Trophoblast cell (in vitro differentiated cells and primary cell): ENCODE measurements around the gene ZC3H7B.

Source experiments
- DNase-seq, 2 donors: peaks; one replicate each; pipeline ENCODE4 v3.0.0-alpha.2; 2016
- H2AFZ ChIP-seq: 2 replicates; pipeline ENCODE4 v1.6.1; 2013; ENCODE audit warnings: low read length, moderate library complexity, mild to moderate bottlenecking; ENCODE audit not compliant: insufficient read depth, poor library complexity
- H2AK5ac ChIP-seq: 2 replicates; pipeline ENCODE4 v1.6.1; 2013; ENCODE audit warnings: mild to moderate bottlenecking, low read length
- H2BK120ac ChIP-seq: 2 replicates; pipeline ENCODE4 v1.6.1; 2013; ENCODE audit warnings: low read length, mild to moderate bottlenecking, moderate library complexity; ENCODE audit not compliant: insufficient read depth, poor library complexity
- H2BK12ac ChIP-seq: 2 replicates; pipeline ENCODE4 v1.6.1; 2013; ENCODE audit warnings: mild to moderate bottlenecking, low read length, moderate library complexity
- H2BK5ac ChIP-seq: 2 replicates; pipeline ENCODE4 v1.6.1; 2013; ENCODE audit warnings: low read length, low read depth, moderate library complexity, mild to moderate bottlenecking; ENCODE audit not compliant: poor library complexity
- H3K14ac ChIP-seq: 2 replicates; pipeline ENCODE4 v1.6.1; 2013; ENCODE audit warnings: mild to moderate bottlenecking, low read length
- H3K18ac ChIP-seq: 2 replicates; pipeline ENCODE4 v1.6.1; 2013; ENCODE audit warnings: mild to moderate bottlenecking, low read length
- H3K23ac ChIP-seq: 2 replicates; pipeline ENCODE4 v1.6.1; 2013; ENCODE audit warnings: low read length
- H3K27ac ChIP-seq: 2 replicates; pipeline ENCODE4 v1.5.1; 2013; ENCODE audit warnings: low read depth, mild to moderate bottlenecking, inconsistent platforms, low read length, moderate library complexity
- H3K27me3 ChIP-seq: 2 replicates; pipeline ENCODE4 v1.6.1; 2013; ENCODE audit warnings: inconsistent platforms, mild to moderate bottlenecking, low read length, moderate library complexity; ENCODE audit not compliant: insufficient read depth
- H3K36me3 ChIP-seq, 2 experiments: 1 replicate in 1 of 2; 2 replicates in 1 of 2; pipeline ENCODE4 v1.6.1; 2013; ENCODE audit warnings: low read length in 2 of 2, mild to moderate bottlenecking in 2 of 2, moderate library complexity in 1 of 2; ENCODE audit not compliant: insufficient read depth in 2 of 2, control insufficient read depth in 1 of 2
- H3K4ac ChIP-seq: 2 replicates; pipeline ENCODE4 v1.6.1; 2013; ENCODE audit warnings: low read depth, mild to moderate bottlenecking, low read length, moderate library complexity
- H3K4me1 ChIP-seq, 2 experiments: 1 replicate in 1 of 2; 2 replicates in 1 of 2; pipeline ENCODE4 v1.6.1; 2013; ENCODE audit warnings: low read length in 2 of 2, mild to moderate bottlenecking in 2 of 2, moderate library complexity in 1 of 2; ENCODE audit not compliant: insufficient read depth in 2 of 2, control insufficient read depth in 1 of 2
- H3K4me2 ChIP-seq: 2 replicates; pipeline ENCODE4 v1.6.1; 2013; ENCODE audit warnings: inconsistent platforms, mild to moderate bottlenecking, low read length, moderate library complexity
- H3K4me3 ChIP-seq: 2 replicates; pipeline ENCODE4 v1.5.1; 2013; ENCODE audit warnings: mild to moderate bottlenecking, low read depth, low read length, inconsistent platforms
- H3K79me1 ChIP-seq: one replicate; pipeline ENCODE4 v1.6.1; 2013; ENCODE audit warnings: low read length
- H3K79me2 ChIP-seq: 2 replicates; pipeline ENCODE4 v1.6.1; 2013; ENCODE audit warnings: low read length, mild to moderate bottlenecking; ENCODE audit not compliant: control insufficient read depth, insufficient read depth, poor library complexity
- H3K9ac ChIP-seq: 2 replicates; pipeline ENCODE4 v1.6.1; 2013; ENCODE audit warnings: mild to moderate bottlenecking, low read length
- H3K9me3 ChIP-seq: 2 replicates; pipeline ENCODE4 v1.6.1; 2013; ENCODE audit warnings: low read depth, mild to moderate bottlenecking, control low read depth, inconsistent platforms, low read length; ENCODE audit not compliant: insufficient read depth
- H4K12ac ChIP-seq: 2 replicates; pipeline ENCODE4 v1.6.1; 2013; ENCODE audit warnings: low read depth, mild to moderate bottlenecking, low read length, moderate library complexity
- H4K8ac ChIP-seq: 2 replicates; pipeline ENCODE4 v1.6.1; 2013; ENCODE audit warnings: low read depth, mild to moderate bottlenecking, low read length, moderate library complexity
- H4K91ac ChIP-seq: one replicate; pipeline ENCODE4 v1.6.1; 2013; ENCODE audit warnings: low read depth, mild to moderate bottlenecking, low read length, moderate library complexity
- WGBS: extraction: QIAGEN DNeasy Blood & Tissue Kit; methylation state at CpG from one replicate; pipeline ENCODE4 v1.1.7; 2013; ENCODE audit warnings: missing lambda C conversion rate; ENCODE audit not compliant: insufficient read length, insufficient coverage; ENCODE audit errors: extremely low coverage; 5-methylcytosine and 5-hydroxymethylcytosine counted together

Gene ZC3H7B

GRCh38 chr22:41334951-41335635, 33.8 kb downstream of the ZC3H7B start:
- no peak overlapping the region for H3K27ac ChIP-seq
- no peak overlapping the region for H4K8ac ChIP-seq
- H3K9ac ChIP-seq, result no peak overlapping the region
- peaks cover 0 to 3% of the 10 kb centered on the region in 2 experiments for H3K4me1 ChIP-seq
- no peak for DNase-seq
- H3K4me3 ChIP-seq, result no peak overlapping the region
- H3K79me1 ChIP-seq, result no peaks in the 10 kb centered on the region
- H3K36me3 ChIP-seq, result peaks cover 59% of the 10 kb centered on the region in 2 experiments
- no peaks in the 10 kb centered on the region for H3K27me3 ChIP-seq
- H3K4ac ChIP-seq, result no peak overlapping the region
- no peak overlapping the region for H3K4me2 ChIP-seq
- H4K12ac ChIP-seq, result no peak overlapping the region
- H2BK5ac ChIP-seq, result no peak overlapping the region
- no peak overlapping the region for H2BK120ac ChIP-seq
- no peak overlapping the region for H2AFZ ChIP-seq
- no peak overlapping the region for H4K91ac ChIP-seq
- H3K79me2 ChIP-seq, result no peaks in the 10 kb centered on the region
- no peaks in the 10 kb centered on the region for H3K9me3 ChIP-seq
- H3K18ac ChIP-seq, result no peak overlapping the region
- WGBS, result no CpG with 5 or more reads among the region's 11 CpGs
- no peak overlapping the region for H3K23ac ChIP-seq
- H3K14ac ChIP-seq, result no peak overlapping the region
- H2AK5ac ChIP-seq, result no peak overlapping the region
- H2BK12ac ChIP-seq, result no peak overlapping the region

GRCh38 chr22:41338614-41339212, 37.4 kb downstream of the ZC3H7B start:
- no peak overlapping the region for H2BK5ac ChIP-seq

GRCh38 chr22:41339823-41340222, 38.5 kb downstream of the ZC3H7B start:
- no peak overlapping the region for H3K14ac ChIP-seq
- no peak overlapping the region for H4K12ac ChIP-seq
- no peak overlapping the region for H2BK120ac ChIP-seq
- H3K4ac ChIP-seq, result no peak overlapping the region
- no peaks in the 10 kb centered on the region for H3K79me2 ChIP-seq
- no peak overlapping the region for H3K18ac ChIP-seq
- no peak overlapping the region for H3K4me3 ChIP-seq
- no peak overlapping the region for H3K27ac ChIP-seq
- no peak overlapping the region for H2AK5ac ChIP-seq
- no CpG with 5 or more reads among the region's 18 CpGs for WGBS
- no peak overlapping the region for H4K91ac ChIP-seq
- H3K9ac ChIP-seq, result no peak overlapping the region
- no peak overlapping the region for H2BK12ac ChIP-seq
- no peak overlapping the region for H2AFZ ChIP-seq
- no peak overlapping the region for H3K23ac ChIP-seq
- no peaks in the 10 kb centered on the region for H3K4me1 ChIP-seq
- H3K36me3 ChIP-seq, result peaks cover 69 to 70% of the 10 kb centered on the region in 2 experiments
- H3K79me1 ChIP-seq, result no peaks in the 10 kb centered on the region
- no peak overlapping the region for H4K8ac ChIP-seq
- H3K9me3 ChIP-seq, result no peaks in the 10 kb centered on the region
- DNase-seq, result no peak
- no peak overlapping the region for H2BK5ac ChIP-seq
- no peak overlapping the region for H3K4me2 ChIP-seq
- H3K27me3 ChIP-seq, result no peaks in the 10 kb centered on the region

More at GRCh38 chr22:41338614-41339212, 37.4 kb downstream of the ZC3H7B start:
- Histone ChIP-seq H3K79me2 (no peaks in the 10 kb centered on the region), H2BK120ac (no peak overlapping the region), H3K4ac (no peak overlapping the region), H4K8ac (no peak overlapping the region), H3K36me3 (peaks cover 64 to 67% of the 10 kb centered on the region in 2 experiments), H3K18ac (no peak overlapping the region), H2BK12ac (no peak overlapping the region), H2AFZ (no peak overlapping the region), H3K14ac (no peak overlapping the region), H3K27ac (no peak overlapping the region), H3K27me3 (no peaks in the 10 kb centered on the region), H3K9me3 (no peaks in the 10 kb centered on the region), H3K4me3 (no peak overlapping the region), H4K91ac (no peak overlapping the region), H2AK5ac (no peak overlapping the region), H4K12ac (no peak overlapping the region), H3K4me2 (no peak overlapping the region), H3K9ac (no peak overlapping the region), H3K79me1 (no peaks in the 10 kb centered on the region), H3K23ac (no peak overlapping the region), H3K4me1 (no peaks in the 10 kb centered on the region)
- no peak for DNase-seq
- no CpG with 5 or more reads among the region's 14 CpGs for WGBS

- Histone ChIP-seq H4K91ac (no peak overlapping the region), H3K4me2 (no peak overlapping the region), H3K79me2 (no peaks in the 10 kb centered on the region), H3K27me3 (no peaks in the 10 kb centered on the region), H3K79me1 (no peaks in the 10 kb centered on the region), H2BK120ac (no peak overlapping the region), H2AK5ac (no peak overlapping the region), H2BK12ac (no peak overlapping the region), H3K23ac (no peak overlapping the region), H3K4me1 (no peaks in the 10 kb centered on the region), H3K4me3 (no peak overlapping the region), H3K9ac (no peak overlapping the region), H3K14ac (no peak overlapping the region), H4K8ac (no peak overlapping the region), H3K9me3 (no peaks in the 10 kb centered on the region), H2BK5ac (no peak overlapping the region), H3K4ac (no peak overlapping the region), H4K12ac (no peak overlapping the region), H3K27ac (no peak overlapping the region), H2AFZ (no peak overlapping the region), H3K36me3 (peaks cover 65 to 67% of the 10 kb centered on the region in 2 experiments), H3K18ac (no peak overlapping the region)
- WGBS, result no CpG with 5 or more reads among the region's 11 CpGs
- DNase-seq, result no peak
Observed at GRCh38 chr22:41340357-41340756, 39.0 kb downstream of the ZC3H7B start.
